Transverse colon (tissue), 3 donors: ENCODE measurements around the gene EEFSEC.

Source experiments
- CTCF ChIP-seq, 5 experiments: fragments of 200-600 bp in 3 of 5; fragments of 450-650 bp in 2 of 5; sonication (generic) in 3 of 5; IDR thresholded peaks; 1 replicate in 2 of 5; 2 replicates in 3 of 5; pipeline ENCODE4 v1.5.1; 2016 to 2017; ENCODE audit warnings: antibody characterized with exemption in 5 of 5, inconsistent platforms in 3 of 5, mild to moderate bottlenecking in 2 of 5, moderate library complexity in 1 of 5
- EP300 ChIP-seq: sonication (generic); formaldehyde crosslinking; IDR thresholded peaks from one replicate; pipeline ENCODE4 v1.6.1; 2017; ENCODE audit warnings: antibody characterized with exemption, low read depth
- POLR2A ChIP-seq: fragments of 450-650 bp; IDR thresholded peaks from one replicate; pipeline ENCODE4 v1.6.1; 2016; ENCODE audit warnings: antibody characterized with exemption, mild to moderate bottlenecking, moderate library complexity

- TF ChIP-seq POLR2A (no peak), CTCF (IDR thresholded peaks at IDR 0.05) (no peak), EP300 (no peak)
Measured at GRCh38 chr3:128192131-128192530, 38.9 kb downstream of the EEFSEC start.
